Measurements from ENCODE around the gene TBX18.

TBX18 gene

GRCh38 chr6:84685983-84686584 is 78.3 kb downstream of the TBX18 start:
- H3K36me3 ChIP-seq (ENCODE audit: control insufficient read depth in 2 of 2, insufficient read depth in 2 of 2, low read length in 2 of 2) = no peaks in the 10 kb centered on the region
- no peaks in the 10 kb centered on the region for H3K9me3 ChIP-seq (ENCODE audit: control insufficient read depth in 2 of 2, low read length in 2 of 2)
- no peak overlapping the region for H3K4me3 ChIP-seq (ENCODE audit: low read length in 2 of 2)
- no peak overlapping the region for H3K9ac ChIP-seq (ENCODE audit: low read depth in 1 of 2, low read length in 2 of 2)
- no peaks in the 10 kb centered on the region for H3K27me3 ChIP-seq (ENCODE audit: control insufficient read depth in 2 of 2, insufficient read depth in 2 of 2, low read length in 2 of 2)
- no peaks in the 10 kb centered on the region for H3K4me1 ChIP-seq (ENCODE audit: control insufficient read depth in 2 of 2, insufficient read depth in 2 of 2, low read length in 2 of 2)
- no peak overlapping the region for H3K27ac ChIP-seq (ENCODE audit: low read depth in 2 of 2, low read length in 2 of 2)

GRCh38 chr6:84681693-84682326 is 82.6 kb downstream of the TBX18 start:
- Histone ChIP-seq H3K9ac (ENCODE audit: low read depth in 1 of 2, low read length in 2 of 2) (no peak overlapping the region), H3K4me1 (ENCODE audit: control insufficient read depth in 2 of 2, insufficient read depth in 2 of 2, low read length in 2 of 2) (no peaks in the 10 kb centered on the region), H3K27ac (ENCODE audit: low read depth in 2 of 2, low read length in 2 of 2) (no peak overlapping the region), H3K4me3 (ENCODE audit: low read length in 2 of 2) (no peak overlapping the region), H3K9me3 (ENCODE audit: control insufficient read depth in 2 of 2, low read length in 2 of 2) (no peaks in the 10 kb centered on the region), H3K36me3 (ENCODE audit: control insufficient read depth in 2 of 2, insufficient read depth in 2 of 2, low read length in 2 of 2) (no peaks in the 10 kb centered on the region), H3K27me3 (ENCODE audit: control insufficient read depth in 2 of 2, insufficient read depth in 2 of 2, low read length in 2 of 2) (no peaks in the 10 kb centered on the region)

GRCh38 chr6:84675651-84676050 is 88.7 kb downstream of the TBX18 start:
- Histone ChIP-seq H3K27ac (ENCODE audit: low read depth in 2 of 2, low read length in 2 of 2) (no peak overlapping the region), H3K27me3 (ENCODE audit: control insufficient read depth in 2 of 2, insufficient read depth in 2 of 2, low read length in 2 of 2) (no peaks in the 10 kb centered on the region), H3K36me3 (ENCODE audit: control insufficient read depth in 2 of 2, insufficient read depth in 2 of 2, low read length in 2 of 2) (no peaks in the 10 kb centered on the region), H3K4me3 (ENCODE audit: low read length in 2 of 2) (no peak overlapping the region), H3K9ac (ENCODE audit: low read depth in 1 of 2, low read length in 2 of 2) (no peak overlapping the region), H3K4me1 (ENCODE audit: control insufficient read depth in 2 of 2, insufficient read depth in 2 of 2, low read length in 2 of 2) (no peaks in the 10 kb centered on the region), H3K9me3 (ENCODE audit: control insufficient read depth in 2 of 2, low read length in 2 of 2) (no peaks in the 10 kb centered on the region)

- Histone ChIP-seq H3K9me3 (ENCODE audit: control insufficient read depth in 2 of 2, low read length in 2 of 2) (no peaks in the 10 kb centered on the region), H3K4me3 (ENCODE audit: low read length in 2 of 2) (no peak overlapping the region), H3K36me3 (ENCODE audit: control insufficient read depth in 2 of 2, insufficient read depth in 2 of 2, low read length in 2 of 2) (no peaks in the 10 kb centered on the region), H3K27me3 (ENCODE audit: control insufficient read depth in 2 of 2, insufficient read depth in 2 of 2, low read length in 2 of 2) (no peaks in the 10 kb centered on the region), H3K4me1 (ENCODE audit: control insufficient read depth in 2 of 2, insufficient read depth in 2 of 2, low read length in 2 of 2) (no peaks in the 10 kb centered on the region), H3K9ac (ENCODE audit: low read depth in 1 of 2, low read length in 2 of 2) (no peak overlapping the region), H3K27ac (ENCODE audit: low read depth in 2 of 2, low read length in 2 of 2) (no peak overlapping the region)
Measured at GRCh38 chr6:84674395-84674794, 90.0 kb downstream of the TBX18 start.

- Histone ChIP-seq H3K4me1 (ENCODE audit: control insufficient read depth in 2 of 2, insufficient read depth in 2 of 2, low read length in 2 of 2) (no peaks in the 10 kb centered on the region), H3K4me3 (ENCODE audit: low read length in 2 of 2) (no peak overlapping the region), H3K27me3 (ENCODE audit: control insufficient read depth in 2 of 2, insufficient read depth in 2 of 2, low read length in 2 of 2) (no peaks in the 10 kb centered on the region), H3K9me3 (ENCODE audit: control insufficient read depth in 2 of 2, low read length in 2 of 2) (no peaks in the 10 kb centered on the region), H3K27ac (ENCODE audit: low read depth in 2 of 2, low read length in 2 of 2) (no peak overlapping the region), H3K36me3 (ENCODE audit: control insufficient read depth in 2 of 2, insufficient read depth in 2 of 2, low read length in 2 of 2) (no peaks in the 10 kb centered on the region), H3K9ac (ENCODE audit: low read depth in 1 of 2, low read length in 2 of 2) (no peak overlapping the region)
Measured at GRCh38 chr6:84671183-84671582, 93.2 kb downstream of the TBX18 start.

- Histone ChIP-seq H3K4me3 (ENCODE audit: low read length in 2 of 2) (no peak overlapping the region), H3K4me1 (ENCODE audit: control insufficient read depth in 2 of 2, insufficient read depth in 2 of 2, low read length in 2 of 2) (no peaks in the 10 kb centered on the region), H3K9me3 (ENCODE audit: control insufficient read depth in 2 of 2, low read length in 2 of 2) (no peaks in the 10 kb centered on the region), H3K9ac (ENCODE audit: low read depth in 1 of 2, low read length in 2 of 2) (no peak overlapping the region), H3K27me3 (ENCODE audit: control insufficient read depth in 2 of 2, insufficient read depth in 2 of 2, low read length in 2 of 2) (no peaks in the 10 kb centered on the region), H3K36me3 (ENCODE audit: control insufficient read depth in 2 of 2, insufficient read depth in 2 of 2, low read length in 2 of 2) (no peaks in the 10 kb centered on the region), H3K27ac (ENCODE audit: low read depth in 2 of 2, low read length in 2 of 2) (no peak overlapping the region)
Measured at GRCh38 chr6:84669945-84670344, 94.5 kb downstream of the TBX18 start.

GRCh38 chr6:84667252-84668213 is 96.9 kb downstream of the TBX18 start:
- no peak overlapping the region for H3K4me3 ChIP-seq (ENCODE audit: low read length in 2 of 2)
- no peaks in the 10 kb centered on the region for H3K4me1 ChIP-seq (ENCODE audit: control insufficient read depth in 2 of 2, insufficient read depth in 2 of 2, low read length in 2 of 2)
- H3K27me3 ChIP-seq (ENCODE audit: control insufficient read depth in 2 of 2, insufficient read depth in 2 of 2, low read length in 2 of 2) = no peaks in the 10 kb centered on the region
- no peaks in the 10 kb centered on the region for H3K9me3 ChIP-seq (ENCODE audit: control insufficient read depth in 2 of 2, low read length in 2 of 2)
- no peak overlapping the region for H3K9ac ChIP-seq (ENCODE audit: low read depth in 1 of 2, low read length in 2 of 2)
- H3K27ac ChIP-seq (ENCODE audit: low read depth in 2 of 2, low read length in 2 of 2) = no peak overlapping the region
- no peaks in the 10 kb centered on the region for H3K36me3 ChIP-seq (ENCODE audit: control insufficient read depth in 2 of 2, insufficient read depth in 2 of 2, low read length in 2 of 2)

- Histone ChIP-seq H3K4me1 (ENCODE audit: control insufficient read depth in 2 of 2, insufficient read depth in 2 of 2, low read length in 2 of 2) (no peaks in the 10 kb centered on the region), H3K9me3 (ENCODE audit: control insufficient read depth in 2 of 2, low read length in 2 of 2) (no peaks in the 10 kb centered on the region), H3K4me3 (ENCODE audit: low read length in 2 of 2) (no peak overlapping the region), H3K27me3 (ENCODE audit: control insufficient read depth in 2 of 2, insufficient read depth in 2 of 2, low read length in 2 of 2) (no peaks in the 10 kb centered on the region), H3K9ac (ENCODE audit: low read depth in 1 of 2, low read length in 2 of 2) (no peak overlapping the region), H3K27ac (ENCODE audit: low read depth in 2 of 2, low read length in 2 of 2) (no peak overlapping the region), H3K36me3 (ENCODE audit: control insufficient read depth in 2 of 2, insufficient read depth in 2 of 2, low read length in 2 of 2) (no peaks in the 10 kb centered on the region)
Measured at GRCh38 chr6:84665401-84665800, 99.0 kb downstream of the TBX18 start.

GRCh38 chr6:84663866-84664265 is 100.5 kb downstream of the TBX18 start:
- Histone ChIP-seq H3K4me3 (ENCODE audit: low read length in 2 of 2) (no peak overlapping the region), H3K27ac (ENCODE audit: low read depth in 2 of 2, low read length in 2 of 2) (no peak overlapping the region), H3K27me3 (ENCODE audit: control insufficient read depth in 2 of 2, insufficient read depth in 2 of 2, low read length in 2 of 2) (no peaks in the 10 kb centered on the region), H3K9ac (ENCODE audit: low read depth in 1 of 2, low read length in 2 of 2) (no peak overlapping the region), H3K36me3 (ENCODE audit: control insufficient read depth in 2 of 2, insufficient read depth in 2 of 2, low read length in 2 of 2) (no peaks in the 10 kb centered on the region), H3K9me3 (ENCODE audit: control insufficient read depth in 2 of 2, low read length in 2 of 2) (no peaks in the 10 kb centered on the region), H3K4me1 (ENCODE audit: control insufficient read depth in 2 of 2, insufficient read depth in 2 of 2, low read length in 2 of 2) (no peaks in the 10 kb centered on the region)

- Histone ChIP-seq H3K9ac (ENCODE audit: low read depth in 1 of 2, low read length in 2 of 2) (no peak overlapping the region), H3K4me1 (ENCODE audit: control insufficient read depth in 2 of 2, insufficient read depth in 2 of 2, low read length in 2 of 2) (no peaks in the 10 kb centered on the region), H3K36me3 (ENCODE audit: control insufficient read depth in 2 of 2, insufficient read depth in 2 of 2, low read length in 2 of 2) (no peaks in the 10 kb centered on the region), H3K27me3 (ENCODE audit: control insufficient read depth in 2 of 2, insufficient read depth in 2 of 2, low read length in 2 of 2) (no peaks in the 10 kb centered on the region), H3K9me3 (ENCODE audit: control insufficient read depth in 2 of 2, low read length in 2 of 2) (no peaks in the 10 kb centered on the region), H3K4me3 (ENCODE audit: low read length in 2 of 2) (no peak overlapping the region), H3K27ac (ENCODE audit: low read depth in 2 of 2, low read length in 2 of 2) (no peak overlapping the region)
Measured at GRCh38 chr6:84657486-84657885, 106.9 kb downstream of the TBX18 start.

All from mucosa of rectum (tissue), 2 donors.